Effector memory CD4-positive, alpha-beta T cell (primary cell): ENCODE results near the gene RARG.
"Not testable (repeated sequence)": the region's sequence is repeated elsewhere in the genome, so short reads cannot be mapped to it uniquely, and the experiment has no call there.

ENCODE experiments used
- DNase-seq, 3 donors: peaks; one replicate each; pipeline ENCODE4 v3.0.0-alpha.2; 2020
- H3K27ac ChIP-seq: 2 replicates; pipeline ENCODE4 v1.7.0; 2013; ENCODE audit warnings: mild to moderate bottlenecking, low read length, moderate library complexity; ENCODE audit not compliant: insufficient read depth, poor library complexity, severe bottlenecking
- H3K27me3 ChIP-seq: replicated peaks from 2 replicates; pipeline ENCODE4 v1.7.0; 2013; ENCODE audit warnings: mild to moderate bottlenecking, low read length; ENCODE audit not compliant: insufficient read depth, control insufficient read depth, poor library complexity, severe bottlenecking
- H3K36me3 ChIP-seq: 2 replicates; pipeline ENCODE4 v1.7.0; 2013; ENCODE audit warnings: mild to moderate bottlenecking, low read length, moderate library complexity; ENCODE audit not compliant: control insufficient read depth, insufficient read depth
- H3K4me1 ChIP-seq: 2 replicates; pipeline ENCODE4 v1.7.0; 2013; ENCODE audit warnings: low read length, mild to moderate bottlenecking; ENCODE audit not compliant: control insufficient read depth, insufficient read depth, poor library complexity, severe bottlenecking
- H3K4me3 ChIP-seq: 2 replicates; pipeline ENCODE4 v1.7.0; 2013; ENCODE audit warnings: low read length, low read depth, mild to moderate bottlenecking; ENCODE audit not compliant: insufficient read depth, poor library complexity, severe bottlenecking
- H3K9me3 ChIP-seq: 2 replicates; pipeline ENCODE4 v1.7.0; 2013; ENCODE audit warnings: mild to moderate bottlenecking, low read length, moderate library complexity; ENCODE audit not compliant: control insufficient read depth

RARG gene

GRCh38 chr12:53171725-53172329 is 60.2 kb downstream of the RARG start:
- Histone ChIP-seq H3K4me3 (no peak overlapping the region), H3K36me3 (no peaks in the 10 kb centered on the region), H3K27ac (no peak overlapping the region), H3K9me3 (no peaks in the 10 kb centered on the region), H3K4me1 (no peaks in the 10 kb centered on the region), H3K27me3 (no peaks in the 10 kb centered on the region)
- no peak for DNase-seq

GRCh38 chr12:53170876-53171724 is 60.9 kb downstream of the RARG start:
- no peaks in the 10 kb centered on the region for H3K9me3 ChIP-seq
- H3K4me3 ChIP-seq = no peak overlapping the region
- H3K27me3 ChIP-seq = no peaks in the 10 kb centered on the region
- DNase-seq = no peak
- H3K4me1 ChIP-seq = no peaks in the 10 kb centered on the region
- H3K36me3 ChIP-seq = no peaks in the 10 kb centered on the region
- no peak overlapping the region for H3K27ac ChIP-seq

- Histone ChIP-seq H3K4me1 (no peaks in the 10 kb centered on the region), H3K27me3 (no peaks in the 10 kb centered on the region), H3K4me3 (no peak overlapping the region), H3K36me3 (no peaks in the 10 kb centered on the region), H3K9me3 (no peaks in the 10 kb centered on the region), H3K27ac (no peak overlapping the region)
- no peak for DNase-seq
These were observed 61.8 kb downstream of the RARG start for GRCh38 chr12:53170215-53170614.

- Histone ChIP-seq H3K9me3 (no peaks in the 10 kb centered on the region), H3K27me3 (no peaks in the 10 kb centered on the region), H3K4me1 (no peaks in the 10 kb centered on the region), H3K4me3 (no peak overlapping the region), H3K27ac (no peak overlapping the region), H3K36me3 (no peaks in the 10 kb centered on the region)
- no peak for DNase-seq
These were observed 62.4 kb downstream of the RARG start for GRCh38 chr12:53169644-53170043.

- no peak for DNase-seq
- Histone ChIP-seq H3K4me3 (no peak overlapping the region), H3K9me3 (no peaks in the 10 kb centered on the region), H3K27me3 (no peaks in the 10 kb centered on the region), H3K4me1 (no peaks in the 10 kb centered on the region), H3K27ac (no peak overlapping the region), H3K36me3 (no peaks in the 10 kb centered on the region)
These were observed 65.2 kb downstream of the RARG start for GRCh38 chr12:53166837-53167236.

- H3K4me3 ChIP-seq, H3K36me3 ChIP-seq, H3K4me1 ChIP-seq, H3K27ac ChIP-seq, DNase-seq, H3K27me3 ChIP-seq, H3K9me3 ChIP-seq: not testable (repeated sequence)
These were observed 69.0 kb downstream of the RARG start for GRCh38 chr12:53163008-53163407.

- Histone ChIP-seq H3K4me3 (no peak overlapping the region), H3K9me3 (no peaks in the 10 kb centered on the region), H3K27ac (no peak overlapping the region), H3K27me3 (no peaks in the 10 kb centered on the region), H3K36me3 (no peaks in the 10 kb centered on the region), H3K4me1 (peaks cover 5% of the 10 kb centered on the region)
- no peak for DNase-seq
These were observed 70.7 kb downstream of the RARG start for GRCh38 chr12:53161119-53161911.

- peaks cover 5% of the 10 kb centered on the region for H3K4me1 ChIP-seq
These were observed 71.3 kb downstream of the RARG start for GRCh38 chr12:53160673-53161072.

More at GRCh38 chr12:53160673-53161072, 71.3 kb downstream of the RARG start:
- Histone ChIP-seq H3K36me3 (no peaks in the 10 kb centered on the region), H3K27me3 (no peaks in the 10 kb centered on the region), H3K4me3 (no peak overlapping the region), H3K9me3 (no peaks in the 10 kb centered on the region), H3K27ac (no peak overlapping the region)
- no peak for DNase-seq
